ENCODE data around the gene SMIM45.
A peak's percentile ranks its signal among the peaks of the same experiment; 100 is the strongest.

Gene SMIM45

DNA sequence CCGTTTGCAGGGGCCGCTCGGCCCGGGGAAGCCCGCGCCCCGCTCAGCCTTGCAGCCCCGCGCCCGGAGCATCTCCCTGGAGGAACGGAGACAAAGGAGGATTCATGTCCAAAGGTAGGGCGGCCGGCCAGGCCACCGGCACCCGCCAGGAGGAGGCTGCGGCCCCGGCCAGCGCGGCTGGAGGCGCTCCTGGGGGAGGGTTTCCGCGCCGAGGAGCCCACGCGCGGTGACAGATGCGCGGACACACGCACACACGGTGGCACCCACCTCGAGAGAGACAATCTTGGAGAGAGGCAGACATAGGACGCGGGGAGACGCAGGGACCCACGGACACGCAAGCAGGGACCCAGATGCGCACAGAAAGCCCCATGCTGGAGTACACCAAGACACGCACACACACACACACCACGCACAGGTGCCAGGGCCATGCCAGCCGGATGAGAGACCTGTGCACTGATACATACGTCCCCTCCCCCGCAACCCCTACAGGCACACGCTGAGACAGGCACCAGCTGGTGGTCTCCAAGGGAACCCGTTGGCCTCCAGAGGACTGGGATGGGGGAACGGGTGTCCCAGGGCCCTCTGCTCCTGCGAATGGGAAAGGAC lies 25.1 kb downstream of the SMIM45 start (continued):
- TF ChIP-seq PRDM2 (tag by site-specific recombination; IDR thresholded peaks at IDR 0.05; ENCODE audit: borderline replicate concordance), result 0 out of 2 replicates have a peak, but pooled peaks have one; percentile 21
- TF ChIP-seq ZNF473 (tag by site-specific recombination; IDR thresholded peaks at IDR 0.05), result no peak
- no peak for TF ChIP-seq ZNF140 (tag by site-specific recombination; IDR thresholded peaks at IDR 0.05)
- TF ChIP-seq ZNF654 (tag by site-specific recombination; IDR thresholded peaks at IDR 0.05; ENCODE audit: low read depth), result no peak
- no peak for TF ChIP-seq ZNF404 (tag by site-specific recombination; IDR thresholded peaks at IDR 0.05)
- no peak for TF ChIP-seq ZNF239 (tag by site-specific recombination; IDR thresholded peaks at IDR 0.05)
- TF ChIP-seq GLI4 (tag by site-specific recombination; IDR thresholded peaks at IDR 0.05), result no peak
- TF ChIP-seq, protein P1, sequence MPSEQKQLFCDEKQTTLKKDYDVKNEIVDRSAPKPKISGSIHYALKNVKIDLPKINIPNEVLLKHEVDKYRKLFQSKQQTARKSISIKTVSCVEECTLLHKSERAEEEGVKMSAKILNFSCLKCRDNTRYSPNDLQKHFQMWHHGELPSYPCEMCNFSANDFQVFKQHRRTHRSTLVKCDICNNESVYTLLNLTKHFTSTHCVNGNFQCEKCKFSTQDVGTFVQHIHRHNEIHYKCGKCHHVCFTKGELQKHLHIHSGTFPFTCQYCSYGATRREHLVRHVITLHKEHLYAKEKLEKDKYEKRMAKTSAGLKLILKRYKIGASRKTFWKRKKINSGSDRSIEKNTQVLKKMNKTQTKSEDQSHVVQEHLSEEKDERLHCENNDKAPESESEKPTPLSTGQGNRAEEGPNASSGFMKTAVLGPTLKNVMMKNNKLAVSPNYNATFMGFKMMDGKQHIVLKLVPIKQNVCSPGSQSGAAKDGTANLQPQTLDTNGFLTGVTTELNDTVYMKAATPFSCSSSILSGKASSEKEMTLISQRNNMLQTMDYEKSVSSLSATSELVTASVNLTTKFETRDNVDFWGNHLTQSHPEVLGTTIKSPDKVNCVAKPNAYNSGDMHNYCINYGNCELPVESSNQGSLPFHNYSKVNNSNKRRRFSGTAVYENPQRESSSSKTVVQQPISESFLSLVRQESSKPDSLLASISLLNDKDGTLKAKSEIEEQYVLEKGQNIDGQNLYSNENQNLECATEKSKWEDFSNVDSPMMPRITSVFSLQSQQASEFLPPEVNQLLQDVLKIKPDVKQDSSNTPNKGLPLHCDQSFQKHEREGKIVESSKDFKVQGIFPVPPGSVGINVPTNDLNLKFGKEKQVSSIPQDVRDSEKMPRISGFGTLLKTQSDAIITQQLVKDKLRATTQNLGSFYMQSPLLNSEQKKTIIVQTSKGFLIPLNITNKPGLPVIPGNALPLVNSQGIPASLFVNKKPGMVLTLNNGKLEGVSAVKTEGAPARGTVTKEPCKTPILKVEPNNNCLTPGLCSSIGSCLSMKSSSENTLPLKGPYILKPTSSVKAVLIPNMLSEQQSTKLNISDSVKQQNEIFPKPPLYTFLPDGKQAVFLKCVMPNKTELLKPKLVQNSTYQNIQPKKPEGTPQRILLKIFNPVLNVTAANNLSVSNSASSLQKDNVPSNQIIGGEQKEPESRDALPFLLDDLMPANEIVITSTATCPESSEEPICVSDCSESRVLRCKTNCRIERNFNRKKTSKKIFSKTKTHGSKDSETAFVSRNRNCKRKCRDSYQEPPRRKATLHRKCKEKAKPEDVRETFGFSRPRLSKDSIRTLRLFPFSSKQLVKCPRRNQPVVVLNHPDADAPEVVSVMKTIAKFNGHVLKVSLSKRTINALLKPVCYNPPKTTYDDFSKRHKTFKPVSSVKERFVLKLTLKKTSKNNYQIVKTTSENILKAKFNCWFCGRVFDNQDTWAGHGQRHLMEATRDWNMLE (tag by site-specific recombination; conservative IDR thresholded peaks at IDR 0.05; ENCODE audit: low read depth), result no peak
- no peak for TF ChIP-seq ZNF426 (tag by site-specific recombination; IDR thresholded peaks at IDR 0.05)
- TF ChIP-seq ZNF341 (tag by site-specific recombination; IDR thresholded peaks at IDR 0.05; ENCODE audit: low read depth), result no peak
- TF ChIP-seq, protein P2, sequence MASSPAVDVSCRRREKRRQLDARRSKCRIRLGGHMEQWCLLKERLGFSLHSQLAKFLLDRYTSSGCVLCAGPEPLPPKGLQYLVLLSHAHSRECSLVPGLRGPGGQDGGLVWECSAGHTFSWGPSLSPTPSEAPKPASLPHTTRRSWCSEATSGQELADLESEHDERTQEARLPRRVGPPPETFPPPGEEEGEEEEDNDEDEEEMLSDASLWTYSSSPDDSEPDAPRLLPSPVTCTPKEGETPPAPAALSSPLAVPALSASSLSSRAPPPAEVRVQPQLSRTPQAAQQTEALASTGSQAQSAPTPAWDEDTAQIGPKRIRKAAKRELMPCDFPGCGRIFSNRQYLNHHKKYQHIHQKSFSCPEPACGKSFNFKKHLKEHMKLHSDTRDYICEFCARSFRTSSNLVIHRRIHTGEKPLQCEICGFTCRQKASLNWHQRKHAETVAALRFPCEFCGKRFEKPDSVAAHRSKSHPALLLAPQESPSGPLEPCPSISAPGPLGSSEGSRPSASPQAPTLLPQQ (tag by site-specific recombination; IDR thresholded peaks at IDR 0.05), result no peak
- no peak for TF ChIP-seq ZNF48 (tag by site-specific recombination; IDR thresholded peaks at IDR 0.05)
- TF ChIP-seq ZNF670 (tag by site-specific recombination; IDR thresholded peaks at IDR 0.05; ENCODE audit: low read depth), result no peak
- TF ChIP-seq, protein P3, sequence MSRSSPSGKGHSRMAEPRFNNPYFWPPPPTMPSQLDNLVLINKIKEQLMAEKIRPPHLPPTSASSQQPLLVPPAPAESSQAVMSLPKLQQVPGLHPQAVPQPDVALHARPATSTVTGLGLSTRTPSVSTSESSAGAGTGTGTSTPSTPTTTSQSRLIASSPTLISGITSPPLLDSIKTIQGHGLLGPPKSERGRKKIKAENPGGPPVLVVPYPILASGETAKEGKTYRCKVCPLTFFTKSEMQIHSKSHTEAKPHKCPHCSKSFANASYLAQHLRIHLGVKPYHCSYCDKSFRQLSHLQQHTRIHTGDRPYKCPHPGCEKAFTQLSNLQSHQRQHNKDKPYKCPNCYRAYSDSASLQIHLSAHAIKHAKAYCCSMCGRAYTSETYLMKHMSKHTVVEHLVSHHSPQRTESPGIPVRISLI (tag by site-specific recombination; IDR thresholded peaks at IDR 0.05), result no peak
- no peak for TF ChIP-seq ZNF776 (tag by site-specific recombination; IDR thresholded peaks at IDR 0.05; ENCODE audit: borderline replicate concordance)
- no peak for TF ChIP-seq ZNF184 (tag by site-specific recombination; IDR thresholded peaks at IDR 0.05)
- no peak for TF ChIP-seq PRDM10 (tag by site-specific recombination; IDR thresholded peaks at IDR 0.05)
- no peak for TF ChIP-seq ZBTB1 (tag by site-specific recombination; IDR thresholded peaks at IDR 0.05)
- TF ChIP-seq ZNF529 (tag by site-specific recombination; IDR thresholded peaks at IDR 0.05; ENCODE audit: insufficient replicate concordance), result no peak
- no peak for TF ChIP-seq ZNF221 (tag by site-specific recombination; IDR thresholded peaks at IDR 0.05; ENCODE audit: borderline replicate concordance)
- no peak for TF ChIP-seq ZNF530 (tag by site-specific recombination; IDR thresholded peaks at IDR 0.05; ENCODE audit: low read depth)
